Esophagus squamous epithelium (tissue), 4 donors: ENCODE measurements around the gene SP100.

ENCODE experiments used
- CTCF ChIP-seq, 6 experiments: fragments of 450-650 bp in 4 of 6; fragments of 200-600 bp in 2 of 6; sonication (generic) in 2 of 6; IDR thresholded peaks; one replicate each; pipeline ENCODE4 v1.5.1; 2016 to 2019; ENCODE audit warnings: antibody characterized with exemption in 6 of 6, mild to moderate bottlenecking in 4 of 6, moderate library complexity in 4 of 6
- POLR2A ChIP-seq, 4 donors: fragments of 450-650 bp; IDR thresholded peaks; one replicate each; pipeline ENCODE4 v1.6.1; 2017; ENCODE audit warnings: antibody characterized with exemption in 4 of 4, mild to moderate bottlenecking in 4 of 4, moderate library complexity in 3 of 4

- TF ChIP-seq CTCF (IDR thresholded peaks at IDR 0.05) (no peak), POLR2A (IDR thresholded peaks at IDR 0.05) (no peak)
Measured at GRCh38 chr2:230512955-230513748, 97.2 kb downstream of the SP100 start.
